ENCODE results near the gene CEP20. TPM values are rescaled to one million over a fixed set of nuclear protein-coding genes. Genes with fewer than 3 reads are reported as not detected.

CEP20 gene
- total RNA-seq, 2 experiments from 2014 or later = 34.5 to 39.0 TPM

- POLR2A ChIA-PET = interaction anchor here (0.6 kb wide), 1 partner anchor 49 kb away, joined by 3 read pairs; no protein-coding TSS in a partner anchor
- intact Hi-C loops (cut with micrococcal nuclease) = no loop called here
- ATAC-seq = no peak
Observed at GRCh38 chr16:15880434-15881308, 7.7 kb downstream of the CEP20 start.

GRCh38 chr16:15879255-15879811, 9.1 kb downstream of the CEP20 start:
- Mint-ChIP-seq H3K9me3 (no peaks in the 10 kb centered on the region), H3K27ac (peak overlapping the region; percentile 56), H3K4me1 (ENCODE audit: low read depth) (peaks cover 18% of the 10 kb centered on the region), H3K27me3 (no peaks in the 10 kb centered on the region), H3K36me3 (ENCODE audit: low read depth) (peaks cover 25% of the 10 kb centered on the region), H3K4me3 (no peak overlapping the region)
- ChIA-PET POLR2A (no interaction called here), CTCF (interaction anchor here (0.9 to 1.5 kb wide), 2 partner anchors 9 to 66 kb away, joined by 4 read pairs; partner anchors contain the start of gene CEP20)
- no peak for DNase-seq
- ATAC-seq = peak; percentile 61
- intact Hi-C loops (cut with micrococcal nuclease) = no loop called here
- TF ChIP-seq CTCF (IDR thresholded peaks at IDR 0.05) = no peak

More at GRCh38 chr16:15880434-15881308, 7.7 kb downstream of the CEP20 start:
- Mint-ChIP-seq H3K36me3 (ENCODE audit: low read depth) (peaks cover 22% of the 10 kb centered on the region), H3K4me3 (no peak overlapping the region), H3K27me3 (no peaks in the 10 kb centered on the region), H3K4me1 (ENCODE audit: low read depth) (peaks cover 23% of the 10 kb centered on the region), H3K27ac (peak overlapping the region; percentile 49), H3K9me3 (no peaks in the 10 kb centered on the region)
- no peak for DNase-seq
- CTCF ChIA-PET = interaction anchor here (1.5 kb wide), 1 partner anchor 65 kb away, joined by 4 read pairs; no protein-coding TSS in a partner anchor
- no peak for TF ChIP-seq CTCF (IDR thresholded peaks at IDR 0.05)

- ATAC-seq (no peak), DNase-seq (no peak)
- intact Hi-C loops (cut with micrococcal nuclease) = no loop called here
- Mint-ChIP-seq H3K27ac (no peak overlapping the region), H3K36me3 (ENCODE audit: low read depth) (peaks cover 19% of the 10 kb centered on the region), H3K27me3 (no peaks in the 10 kb centered on the region), H3K4me1 (ENCODE audit: low read depth) (peaks cover 15% of the 10 kb centered on the region), H3K9me3 (no peaks in the 10 kb centered on the region), H3K4me3 (no peak overlapping the region)
- TF ChIP-seq CTCF (IDR thresholded peaks at IDR 0.05) = no peak
- CTCF ChIA-PET = no interaction called here
- POLR2A ChIA-PET = no interaction called here
Observed at GRCh38 chr16:15876503-15876902, 11.9 kb downstream of the CEP20 start.

GRCh38 chr16:15874745-15875314, 13.6 kb downstream of the CEP20 start:
- Mint-ChIP-seq H3K9me3 (no peaks in the 10 kb centered on the region), H3K27me3 (no peaks in the 10 kb centered on the region), H3K27ac (no peak overlapping the region), H3K36me3 (ENCODE audit: low read depth) (peaks cover 17% of the 10 kb centered on the region), H3K4me3 (no peak overlapping the region), H3K4me1 (ENCODE audit: low read depth) (peaks cover 11% of the 10 kb centered on the region)
- POLR2A ChIA-PET = interaction anchor here (1.5 kb wide), 1 partner anchor 19 kb away, joined by 3 read pairs; no protein-coding TSS in a partner anchor
- CTCF ChIA-PET = interaction anchor here (0.9 to 2.8 kb wide), 10 partner anchors 9 to 252 kb away, joined by 3 to 9 read pairs (median 4); partner anchors contain the start of gene CEP20
- ATAC-seq = no peak
- DNase-seq = peak; percentile 15
- intact Hi-C loops (cut with micrococcal nuclease) = no loop called here
- TF ChIP-seq CTCF (IDR thresholded peaks at IDR 0.05) = peak; percentile 36

Measured in activated CD8-positive, alpha-beta T cell treated with anti-CD3 and anti-CD28 coated beads for 36 hours (primary cell).